HK-2 (cell line): ENCODE results near the gene STAP2.

Source experiments
- DNase-seq: peaks from one replicate; pipeline ENCODE4 v3.0.0-alpha.2; 2018; ENCODE audit not compliant: unreplicated experiment

The STAP2 gene

GRCh38 chr19:4370418-4371041 is 31.9 kb upstream of the STAP2 start:
- DNase-seq = no peak

- DNase-seq = no peak
Observed at GRCh38 chr19:4369888-4370260, 31.2 kb upstream of the STAP2 start.

GRCh38 chr19:4369109-4369887 is 30.7 kb upstream of the STAP2 start:
- peak; percentile 85 for DNase-seq

- DNase-seq = no peak
Observed at GRCh38 chr19:4368128-4368820, 29.6 kb upstream of the STAP2 start.

GRCh38 chr19:4367781-4368127 is 29.1 kb upstream of the STAP2 start:
- no peak for DNase-seq

GRCh38 chr19:4367336-4367723 is 28.7 kb upstream of the STAP2 start:
- no peak for DNase-seq

- DNase-seq = no peak
Observed at GRCh38 chr19:4366666-4367335, 28.2 kb upstream of the STAP2 start.

- no peak for DNase-seq
Observed at GRCh38 chr19:4365791-4366665, 27.4 kb upstream of the STAP2 start.

- no peak for DNase-seq
Observed at GRCh38 chr19:4365341-4365740, 26.7 kb upstream of the STAP2 start.

- DNase-seq = no peak
Observed at GRCh38 chr19:4363571-4364304, 25.1 kb upstream of the STAP2 start.

- no peak for DNase-seq
Observed at GRCh38 chr19:4362831-4363545, 24.4 kb upstream of the STAP2 start.

GRCh38 chr19:4362101-4362828 is 23.6 kb upstream of the STAP2 start:
- no peak for DNase-seq

GRCh38 chr19:4361152-4362046 is 22.8 kb upstream of the STAP2 start:
- DNase-seq = no peak

- no peak for DNase-seq
Observed at GRCh38 chr19:4360641-4361151, 22.1 kb upstream of the STAP2 start.

GRCh38 chr19:4360081-4360569 is 21.5 kb upstream of the STAP2 start:
- no peak for DNase-seq

GRCh38 chr19:4359627-4360000 is 21.0 kb upstream of the STAP2 start:
- DNase-seq = no peak

GRCh38 chr19:4358709-4359626 is 20.3 kb upstream of the STAP2 start:
- no peak for DNase-seq
